Skeletal muscle cell (primary cell): ENCODE data around the gene SLC1A2.

ENCODE experiments used
- DNase-seq: peaks from one replicate; pipeline ENCODE4 v3.0.0-alpha.2; 2010; ENCODE audit warnings: low read depth
- H3K4me3 ChIP-seq: 2 replicates; pipeline ENCODE4 v1.5.1; 2011; ENCODE audit warnings: low read depth, mild to moderate bottlenecking, control low read depth, low read length, moderate library complexity

Gene SLC1A2

GRCh38 chr11:35260342-35260985, 158.9 kb downstream of the SLC1A2 start:
- no peak overlapping the region for H3K4me3 ChIP-seq
- DNase-seq: peak; percentile 49

- H3K4me3 ChIP-seq: no peak overlapping the region
Measured at GRCh38 chr11:35259529-35259928, 159.8 kb downstream of the SLC1A2 start.

GRCh38 chr11:35257281-35257680, 162.1 kb downstream of the SLC1A2 start:
- DNase-seq: no peak

More at GRCh38 chr11:35259529-35259928, 159.8 kb downstream of the SLC1A2 start:
- DNase-seq: no peak

GRCh38 chr11:35256296-35256695, 163.1 kb downstream of the SLC1A2 start:
- H3K4me3 ChIP-seq: no peak overlapping the region
- no peak for DNase-seq

More at GRCh38 chr11:35257281-35257680, 162.1 kb downstream of the SLC1A2 start:
- H3K4me3 ChIP-seq: no peak overlapping the region

GRCh38 chr11:35255514-35255913, 163.8 kb downstream of the SLC1A2 start:
- no peak for DNase-seq
- H3K4me3 ChIP-seq: no peak overlapping the region

- DNase-seq: no peak
- H3K4me3 ChIP-seq: no peak overlapping the region
Measured at GRCh38 chr11:35253237-35253636, 166.1 kb downstream of the SLC1A2 start.

GRCh38 chr11:35250621-35251020, 168.7 kb downstream of the SLC1A2 start:
- no peak for DNase-seq
- H3K4me3 ChIP-seq: no peak overlapping the region

- H3K4me3 ChIP-seq: no peak overlapping the region
- DNase-seq: no peak
Measured at GRCh38 chr11:35250192-35250591, 169.2 kb downstream of the SLC1A2 start.

GRCh38 chr11:35248558-35249323, 170.6 kb downstream of the SLC1A2 start:
- no peak overlapping the region for H3K4me3 ChIP-seq
- no peak for DNase-seq

GRCh38 chr11:35247863-35248262, 171.5 kb downstream of the SLC1A2 start:
- H3K4me3 ChIP-seq: no peak overlapping the region
- DNase-seq: no peak

- no peak for DNase-seq
- no peak overlapping the region for H3K4me3 ChIP-seq
Measured at GRCh38 chr11:35247428-35247827, 171.9 kb downstream of the SLC1A2 start.

- DNase-seq: no peak
- H3K4me3 ChIP-seq: no peak overlapping the region
Measured at GRCh38 chr11:35246745-35247144, 172.6 kb downstream of the SLC1A2 start.

- no peak for DNase-seq
- no peak overlapping the region for H3K4me3 ChIP-seq
Measured at GRCh38 chr11:35245786-35246185, 173.6 kb downstream of the SLC1A2 start.

- H3K4me3 ChIP-seq: no peak overlapping the region
- no peak for DNase-seq
Measured at GRCh38 chr11:35245056-35245455, 174.3 kb downstream of the SLC1A2 start.

- no peak overlapping the region for H3K4me3 ChIP-seq
- DNase-seq: no peak
Measured at GRCh38 chr11:35243774-35244173, 175.6 kb downstream of the SLC1A2 start.

- no peak for DNase-seq
- H3K4me3 ChIP-seq: no peak overlapping the region
Measured at GRCh38 chr11:35242412-35243242, 176.7 kb downstream of the SLC1A2 start.

- DNase-seq: no peak
Measured at GRCh38 chr11:35241531-35241930, 177.8 kb downstream of the SLC1A2 start.

GRCh38 chr11:35241083-35241482, 178.3 kb downstream of the SLC1A2 start:
- H3K4me3 ChIP-seq: no peak overlapping the region
- DNase-seq: no peak

More at GRCh38 chr11:35241531-35241930, 177.8 kb downstream of the SLC1A2 start:
- H3K4me3 ChIP-seq: no peak overlapping the region

GRCh38 chr11:35239471-35240075, 179.8 kb downstream of the SLC1A2 start:
- H3K4me3 ChIP-seq: no peak overlapping the region
- DNase-seq: no peak

GRCh38 chr11:35238882-35239281, 180.5 kb downstream of the SLC1A2 start:
- no peak for DNase-seq
- H3K4me3 ChIP-seq: no peak overlapping the region
